T-helper 22 cell (primary cell): ENCODE measurements around the gene CLEC1A.

Experiments
- DNase-seq: peaks from one replicate; pipeline ENCODE4 v3.0.0-alpha.2; 2020; ENCODE audit warnings: low read depth

The CLEC1A gene, protein sequence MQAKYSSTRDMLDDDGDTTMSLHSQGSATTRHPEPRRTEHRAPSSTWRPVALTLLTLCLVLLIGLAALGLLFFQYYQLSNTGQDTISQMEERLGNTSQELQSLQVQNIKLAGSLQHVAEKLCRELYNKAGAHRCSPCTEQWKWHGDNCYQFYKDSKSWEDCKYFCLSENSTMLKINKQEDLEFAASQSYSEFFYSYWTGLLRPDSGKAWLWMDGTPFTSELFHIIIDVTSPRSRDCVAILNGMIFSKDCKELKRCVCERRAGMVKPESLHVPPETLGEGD

DNA sequence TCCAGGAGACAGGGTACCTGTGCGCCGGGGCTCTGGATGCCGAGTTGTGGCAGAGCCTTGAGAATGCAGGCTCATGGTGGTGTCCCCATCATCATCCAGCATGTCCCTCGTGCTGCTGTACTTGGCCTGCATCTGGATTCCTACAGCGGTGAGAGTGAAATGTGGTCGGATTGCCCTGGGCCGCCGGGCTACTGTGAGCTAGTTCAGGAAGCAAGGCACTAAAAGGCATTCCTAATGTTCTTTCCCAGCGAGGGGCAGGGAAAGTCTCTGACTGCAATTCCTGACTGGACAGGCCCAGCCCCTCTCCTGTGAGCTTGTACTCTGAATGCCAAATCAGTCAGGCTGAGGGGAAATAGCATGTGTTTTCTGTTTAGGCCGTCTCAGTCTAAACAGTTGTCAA is at the start of gene CLEC1A:
Gene CLEC1A (minus strand): TSS at position 195 of the 400 bp plus-strand sequence. CDS start 63 bp downstream, at position 132.
- DNase-seq, result no peak

GRCh38 chr12:10147714-10148403 is 49.1 kb upstream of the CLEC1A start:
- DNase-seq, result no peak

GRCh38 chr12:10142976-10143589 is 44.3 kb upstream of the CLEC1A start:
- no peak for DNase-seq

DNA sequence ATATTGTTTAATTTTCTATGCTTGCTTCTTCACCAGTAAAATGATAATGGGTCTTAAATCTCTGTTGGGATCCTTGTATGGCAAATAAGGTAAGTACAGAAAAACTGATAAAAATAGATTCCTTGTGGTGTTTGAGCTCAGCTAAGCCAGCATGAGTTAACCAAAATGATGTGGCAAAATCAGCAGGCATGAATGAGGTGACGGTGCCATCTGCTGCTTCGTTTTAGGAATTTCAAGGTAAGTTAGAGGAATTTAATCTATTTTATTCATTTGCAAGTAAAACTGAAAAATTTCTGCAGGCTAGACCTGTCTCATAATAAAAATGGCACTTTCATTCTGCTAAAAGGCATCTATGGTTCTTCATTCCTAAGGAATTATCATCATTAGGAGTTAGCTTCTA is 41.2 kb upstream of the CLEC1A start:
- DNase-seq, result no peak

- no peak for DNase-seq
These were observed 37.9 kb upstream of the CLEC1A start for GRCh38 chr12:10136637-10137205.

DNA sequence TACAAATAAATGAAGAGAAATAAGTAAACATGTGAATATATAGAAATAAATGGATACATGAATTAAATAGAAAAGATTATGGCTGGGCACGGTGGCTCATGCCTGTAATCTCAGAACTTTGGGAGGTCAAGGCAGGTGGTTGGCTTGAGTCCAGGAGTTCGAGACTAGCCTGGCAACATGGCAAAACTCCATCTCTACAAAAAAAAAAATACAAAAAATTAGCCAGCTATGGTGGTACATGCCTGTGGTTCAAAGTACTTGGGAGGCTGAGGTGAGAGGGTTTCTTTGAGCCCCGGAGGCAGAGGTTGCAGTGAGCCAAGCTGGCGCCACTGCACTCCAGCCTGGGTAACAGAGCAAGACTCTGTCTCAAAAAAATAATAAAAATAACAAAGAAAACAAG is 36.3 kb upstream of the CLEC1A start:
- no peak for DNase-seq

DNA sequence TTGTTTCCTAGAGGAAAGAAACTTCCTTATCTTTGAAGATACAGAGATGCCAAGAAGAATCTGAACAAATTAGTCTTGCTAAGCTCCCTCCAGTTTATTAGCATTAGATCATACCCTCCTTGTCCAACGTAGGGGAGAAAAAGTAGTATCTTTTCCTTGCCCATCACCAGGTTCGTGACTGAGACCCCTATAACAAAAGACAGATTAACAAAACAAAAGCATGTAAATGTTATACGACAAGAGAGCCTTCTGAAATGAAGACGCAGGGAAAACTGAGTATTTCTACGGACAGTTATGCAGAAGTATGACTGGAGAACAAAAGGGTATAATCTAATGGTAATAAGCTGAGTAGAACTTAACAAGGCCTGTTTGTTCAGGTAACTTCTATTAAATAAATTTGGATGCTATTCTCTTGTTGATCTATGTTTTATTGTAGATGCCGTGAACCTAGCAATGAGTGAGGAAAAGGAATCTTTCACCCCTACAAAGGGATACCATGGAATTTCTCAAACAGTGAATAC is 34.1 kb upstream of the CLEC1A start:
- DNase-seq, result no peak

GRCh38 chr12:10131111-10131690 is 32.4 kb upstream of the CLEC1A start:
- no peak for DNase-seq

- no peak for DNase-seq
These were observed 31.3 kb upstream of the CLEC1A start, which contains the start of gene CLEC7A for GRCh38 chr12:10130042-10130441. Gene CLEC7A, minus strand, starts transcription at chr12:10130199. Its CDS starts 117 bp downstream, at chr12:10130082.

DNA sequence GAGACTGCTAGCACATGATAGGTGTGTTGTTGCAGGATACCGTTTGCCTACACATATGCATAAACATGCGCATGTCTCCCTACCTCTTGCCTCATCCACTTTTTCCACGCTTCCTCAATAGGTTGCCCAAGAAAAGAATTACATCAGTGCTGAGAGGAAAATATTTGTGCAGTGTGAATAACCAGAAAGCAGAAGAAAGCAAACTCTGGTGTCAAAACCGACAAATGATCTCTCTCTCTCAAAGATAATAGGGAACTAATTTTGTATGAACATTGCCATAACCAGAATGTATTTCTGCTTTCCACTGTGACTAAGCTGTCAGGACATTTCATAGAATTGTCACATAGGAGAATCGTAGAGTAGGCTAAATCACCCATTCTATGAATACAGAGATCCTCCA is 29.9 kb upstream of the CLEC1A start:
- DNase-seq, result no peak

- DNase-seq, result no peak
These were observed 27.6 kb upstream of the CLEC1A start for GRCh38 chr12:10126413-10126812.

DNA sequence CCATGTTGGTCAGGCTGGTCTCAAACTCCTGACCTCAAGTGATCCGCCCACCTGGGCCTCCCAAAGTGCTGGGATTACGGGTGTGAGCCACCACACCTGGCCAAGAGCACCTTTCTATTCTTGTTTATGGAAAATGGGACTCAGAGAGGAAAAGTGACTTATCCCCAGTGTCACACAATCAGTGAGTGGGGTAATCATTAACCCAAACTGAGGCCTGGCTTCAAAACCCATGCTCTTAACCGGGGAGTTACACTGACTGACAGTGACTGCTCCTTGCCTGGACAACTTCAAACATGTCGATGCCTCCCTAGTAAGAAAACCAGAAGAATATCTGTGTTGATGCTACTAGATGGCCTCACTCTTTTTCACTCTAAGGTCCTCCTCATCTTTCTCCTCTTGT is 23.9 kb upstream of the CLEC1A start:
- DNase-seq, result no peak

- no peak for DNase-seq
These were observed 22.5 kb upstream of the CLEC1A start for GRCh38 chr12:10121278-10121677.

DNA sequence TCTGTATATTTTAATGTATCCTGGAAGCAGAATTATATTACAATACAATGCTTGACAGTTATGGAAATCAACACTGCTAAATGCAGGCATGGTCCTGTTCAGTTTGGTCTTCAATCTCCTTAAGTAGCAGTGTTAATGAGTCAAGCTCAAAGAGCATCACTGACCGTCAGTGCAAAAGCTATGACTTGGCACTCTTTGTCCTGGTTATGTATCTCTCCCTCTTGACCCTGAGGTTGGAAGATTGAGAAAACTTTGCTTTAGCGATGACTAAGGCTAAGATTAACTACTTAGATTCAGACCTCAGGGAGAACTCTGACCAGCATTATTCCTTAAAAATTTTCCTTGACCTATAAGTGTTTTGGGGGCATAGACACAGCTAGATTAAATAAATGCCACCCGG is 20.3 kb upstream of the CLEC1A start:
- no peak for DNase-seq

- no peak for DNase-seq
These were observed 17.1 kb upstream of the CLEC1A start for GRCh38 chr12:10115890-10116289.

GRCh38 chr12:10115311-10115710 is 16.5 kb upstream of the CLEC1A start:
- no peak for DNase-seq

DNA sequence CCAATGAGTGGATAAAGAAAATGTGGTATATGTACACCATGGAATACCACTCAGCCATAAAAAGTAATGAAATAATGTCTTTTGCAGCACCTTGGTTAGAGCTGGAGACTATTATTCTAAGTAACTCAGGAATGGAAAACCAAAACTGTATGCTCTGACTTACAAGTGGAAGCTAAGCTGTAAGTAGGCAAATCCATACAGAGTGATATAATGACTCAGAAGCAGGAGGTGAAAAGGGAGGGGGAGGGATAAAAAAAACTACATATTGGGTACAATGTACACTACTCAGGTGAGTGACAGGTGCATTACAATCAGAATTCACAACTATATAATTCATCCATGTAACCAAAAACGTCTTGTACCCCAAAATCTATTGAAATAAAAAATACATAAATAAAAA is 15.1 kb upstream of the CLEC1A start:
- no peak for DNase-seq

DNA sequence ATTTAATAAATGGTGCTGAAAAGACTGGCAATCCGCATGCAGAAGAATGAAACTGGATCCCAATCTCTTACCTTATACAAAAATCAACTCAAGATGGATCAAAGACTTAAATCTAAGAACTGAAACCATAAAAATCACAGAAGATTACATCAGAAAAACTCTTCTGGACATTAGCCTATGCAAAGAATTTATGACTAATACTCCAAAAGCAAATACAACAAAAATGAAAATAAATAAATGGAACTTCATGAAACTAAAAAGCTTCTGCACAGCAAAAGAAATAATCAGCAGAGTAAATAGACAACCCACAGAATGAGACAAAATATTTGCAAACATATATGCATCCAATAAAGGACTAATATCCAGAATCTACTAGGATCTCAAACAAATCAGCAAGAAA is 14.3 kb upstream of the CLEC1A start:
- no peak for DNase-seq

GRCh38 chr12:10111451-10111850 is 12.7 kb upstream of the CLEC1A start:
- no peak for DNase-seq

GRCh38 chr12:10110256-10110844 is 11.6 kb upstream of the CLEC1A start:
- DNase-seq, result no peak

- DNase-seq, result no peak
These were observed 3.5 kb upstream of the CLEC1A start for GRCh38 chr12:10102322-10102721.

- DNase-seq, result no peak
These were observed 2.9 kb upstream of the CLEC1A start for GRCh38 chr12:10101648-10102220.
